ENCODE measurements around the gene ITSN1.
"Not testable (repeated sequence)": the region's sequence is repeated elsewhere in the genome, so short reads cannot be mapped to it uniquely, and the experiment has no call there.

ITSN1 gene

DNA sequence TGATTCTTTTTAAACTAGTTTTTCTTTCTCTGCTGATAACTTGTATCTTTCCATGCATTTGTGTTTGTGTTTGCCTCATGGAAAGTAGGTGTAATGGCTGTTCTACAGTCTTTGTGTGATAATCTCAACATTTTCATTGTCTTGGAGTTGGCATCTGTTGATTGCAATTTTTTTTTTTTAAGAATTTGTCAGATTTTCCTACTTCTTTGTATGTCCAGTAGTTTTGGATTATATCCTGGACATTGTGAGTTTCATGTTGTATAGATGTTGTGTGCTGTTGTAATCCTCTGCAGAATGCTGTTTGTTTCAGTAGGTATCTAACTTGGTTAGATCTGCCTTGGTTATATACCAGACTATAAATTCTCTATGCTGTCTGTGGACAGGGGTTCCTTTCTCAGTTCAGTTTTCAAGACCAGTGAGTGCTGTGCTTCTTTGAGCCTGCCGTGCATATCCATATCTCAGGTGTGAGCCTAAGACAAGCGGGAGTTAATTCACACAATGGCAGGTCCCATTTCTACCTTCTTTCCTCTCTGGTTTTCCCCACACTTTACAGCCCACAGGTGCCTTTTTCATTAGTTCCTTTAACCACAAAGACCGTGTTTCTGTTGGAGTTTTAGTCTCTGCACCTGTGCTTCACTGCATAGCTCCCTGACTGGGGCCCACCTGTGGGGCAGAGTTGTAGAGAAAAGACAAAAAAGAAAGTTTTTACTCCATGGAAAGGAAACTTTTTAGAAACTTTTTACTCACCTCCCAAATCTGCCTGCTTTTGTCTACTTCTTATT, 69.9 kb downstream of the ITSN1 start:
- in situ Hi-C loops (cut with MboI; ENCODE audit: low sequenced_read_pairs), result no loop called here

DNA sequence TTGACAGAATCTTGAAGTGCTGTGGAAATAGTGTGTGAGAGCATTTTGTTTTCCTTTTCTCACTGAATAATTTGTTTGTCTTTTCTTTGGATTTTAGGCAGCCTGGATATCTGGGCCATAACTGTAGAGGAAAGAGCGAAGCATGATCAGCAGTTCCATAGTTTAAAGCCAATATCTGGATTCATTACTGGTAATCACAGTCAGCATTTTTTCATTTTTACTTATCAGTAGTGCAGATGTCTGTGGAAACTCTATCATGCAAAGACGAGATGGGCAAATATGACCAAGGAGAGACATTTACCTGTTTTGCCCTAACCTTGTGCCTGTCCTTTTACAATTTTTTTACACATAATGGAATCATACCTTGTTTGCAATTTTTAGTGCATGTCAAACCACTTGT, 78.8 kb downstream of the ITSN1 start:
- in situ Hi-C loops (cut with MboI; ENCODE audit: low sequenced_read_pairs), result no loop called here

DNA sequence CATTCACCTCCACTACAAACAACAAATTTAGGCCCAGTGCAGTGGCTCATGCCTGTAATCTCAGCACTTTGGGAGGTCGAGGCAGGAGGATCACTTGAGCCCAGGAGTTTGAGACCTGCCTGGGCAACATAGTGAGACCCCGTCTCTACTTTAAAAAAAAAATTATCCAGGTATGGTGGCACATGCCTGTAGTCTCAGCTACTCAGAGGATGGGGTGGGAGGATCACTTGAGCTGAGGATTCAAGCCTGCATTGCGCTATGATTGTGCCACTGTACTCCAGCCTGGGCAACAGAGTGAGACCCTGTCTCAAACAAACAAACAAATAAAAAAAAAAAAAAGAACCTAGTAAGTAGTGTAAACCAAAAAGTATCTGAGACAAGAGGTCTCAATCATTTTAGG, 86.8 kb downstream of the ITSN1 start:
- in situ Hi-C loops (cut with MboI; ENCODE audit: low sequenced_read_pairs), result not testable (repeated sequence)

- in situ Hi-C loops (cut with MboI; ENCODE audit: low sequenced_read_pairs), result no loop called here
Measured at GRCh38 chr21:33729641-33730040, 87.3 kb downstream of the ITSN1 start.

DNA sequence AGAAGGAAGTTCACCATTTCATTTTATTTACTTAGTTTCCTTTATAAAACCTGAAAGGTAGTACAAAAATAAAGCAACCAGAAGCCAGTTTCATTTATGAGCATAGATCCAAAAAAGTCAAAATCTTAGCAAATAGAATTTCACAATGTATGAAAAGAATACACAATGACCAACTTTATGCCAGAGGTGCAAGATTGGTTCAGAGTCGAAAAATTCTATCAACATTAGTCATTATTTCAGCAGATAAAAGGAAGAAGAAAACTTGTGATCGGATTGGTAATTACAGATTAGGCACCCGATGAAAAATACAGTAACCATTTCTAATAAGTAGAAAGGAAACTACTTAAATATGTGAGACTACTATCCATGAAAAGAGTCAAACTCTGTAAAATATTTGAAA, 89.1 kb downstream of the ITSN1 start:
- in situ Hi-C loops (cut with MboI; ENCODE audit: low sequenced_read_pairs), result no loop called here

- in situ Hi-C loops (cut with MboI; ENCODE audit: low sequenced_read_pairs), result no loop called here
Measured at GRCh38 chr21:33732038-33732437, 89.7 kb downstream of the ITSN1 start.

DNA sequence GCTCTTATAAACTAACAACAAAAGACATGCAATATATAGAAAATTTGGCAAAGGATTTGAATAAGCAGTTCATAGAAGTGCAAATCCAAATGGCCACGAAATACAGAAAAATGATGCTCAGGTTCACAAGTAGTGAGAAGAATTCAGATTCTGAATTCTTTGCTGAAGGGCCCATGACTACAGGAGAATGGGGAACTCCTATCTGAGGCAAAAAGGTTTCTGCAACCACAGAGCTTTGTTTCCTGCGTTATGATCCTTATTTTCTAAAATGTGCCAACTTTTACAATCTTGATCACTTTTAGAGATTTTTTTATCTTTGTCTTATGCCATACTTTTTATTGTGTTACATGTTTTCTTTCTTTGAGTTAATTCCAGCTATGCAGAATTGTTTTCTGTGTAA, 91.3 kb downstream of the ITSN1 start:
- in situ Hi-C loops (cut with MboI; ENCODE audit: low sequenced_read_pairs), result no loop called here

DNA sequence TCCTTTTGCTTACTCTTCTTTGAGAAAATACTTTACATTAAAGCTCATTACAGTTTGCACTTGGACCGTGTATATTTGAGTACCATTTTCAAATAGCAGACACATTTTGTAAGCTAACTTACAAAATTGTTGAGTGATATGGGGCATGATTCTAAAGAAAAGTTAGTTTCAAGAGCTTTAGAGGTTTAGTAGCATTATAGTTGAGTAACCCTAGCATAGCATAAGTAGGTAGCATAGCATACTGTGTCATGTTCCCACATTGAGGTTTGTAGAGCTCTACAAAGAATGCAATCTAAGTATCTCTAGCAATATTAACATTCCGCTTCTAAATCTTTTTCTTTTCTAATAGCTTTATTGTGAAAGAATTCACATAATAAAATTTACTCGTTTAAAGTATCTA, 92.0 kb downstream of the ITSN1 start:
- in situ Hi-C loops (cut with MboI; ENCODE audit: low sequenced_read_pairs), result no loop called here

DNA sequence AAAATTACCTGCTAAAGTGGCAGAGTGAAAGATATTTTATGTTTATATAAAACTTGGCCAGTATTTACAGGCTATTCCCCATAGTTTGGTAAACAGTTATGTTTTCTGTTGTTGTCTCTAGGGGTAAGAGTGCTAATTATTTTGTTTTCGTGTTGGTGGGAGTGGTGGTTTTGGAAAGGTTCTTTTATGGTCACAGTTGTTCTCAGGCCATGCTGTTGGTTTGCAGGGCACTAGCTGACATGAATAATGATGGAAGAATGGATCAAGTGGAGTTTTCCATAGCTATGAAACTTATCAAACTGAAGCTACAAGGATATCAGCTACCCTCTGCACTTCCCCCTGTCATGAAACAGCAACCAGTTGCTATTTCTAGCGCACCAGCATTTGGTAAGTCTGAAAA, 92.5 kb downstream of the ITSN1 start:
- in situ Hi-C loops (cut with MboI; ENCODE audit: low sequenced_read_pairs), result no loop called here

GRCh38 chr21:33736569-33736968, 94.3 kb downstream of the ITSN1 start:
- in situ Hi-C loops (cut with MboI; ENCODE audit: low sequenced_read_pairs), result no loop called here

DNA sequence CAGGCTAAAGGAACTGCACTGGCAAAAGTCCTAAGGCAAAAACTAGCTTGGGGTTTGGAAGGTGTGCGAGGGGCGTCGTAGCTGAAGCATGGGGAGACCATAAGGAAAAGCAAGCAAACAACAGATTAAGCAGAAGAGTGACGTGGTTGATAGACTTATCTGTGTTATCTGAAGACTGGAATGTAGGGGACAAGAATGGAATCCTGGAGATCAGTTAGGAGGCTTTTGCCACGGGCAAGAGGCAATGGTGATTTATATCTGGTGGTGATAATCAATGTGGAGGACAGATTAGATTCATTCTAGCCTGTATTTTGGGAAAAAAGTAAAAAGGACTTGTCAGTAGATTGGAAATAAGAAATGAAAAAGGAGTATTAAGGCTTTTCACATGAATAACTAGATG, 97.4 kb downstream of the ITSN1 start:
- in situ Hi-C loops (cut with MboI; ENCODE audit: low sequenced_read_pairs), result no loop called here

DNA sequence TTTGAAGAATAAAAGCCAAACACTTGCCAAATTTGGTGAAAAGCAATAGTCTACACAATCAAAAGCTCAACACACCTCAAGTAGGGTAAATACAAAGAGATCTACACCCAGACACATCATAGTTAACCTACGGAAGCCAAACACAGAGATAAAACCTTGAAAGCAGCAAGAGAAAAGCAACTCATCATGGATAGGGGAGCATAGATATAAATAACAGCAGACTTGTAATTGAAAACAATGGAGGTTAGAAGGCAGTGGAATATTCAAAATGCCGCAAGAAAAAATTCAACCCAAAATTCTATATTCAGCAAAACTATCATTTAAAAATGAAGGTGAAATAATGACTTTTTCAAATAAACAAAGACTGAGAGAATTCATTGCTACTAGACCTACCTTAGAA, 105.1 kb downstream of the ITSN1 start:
- in situ Hi-C loops (cut with MboI; ENCODE audit: low sequenced_read_pairs), result no loop called here

DNA sequence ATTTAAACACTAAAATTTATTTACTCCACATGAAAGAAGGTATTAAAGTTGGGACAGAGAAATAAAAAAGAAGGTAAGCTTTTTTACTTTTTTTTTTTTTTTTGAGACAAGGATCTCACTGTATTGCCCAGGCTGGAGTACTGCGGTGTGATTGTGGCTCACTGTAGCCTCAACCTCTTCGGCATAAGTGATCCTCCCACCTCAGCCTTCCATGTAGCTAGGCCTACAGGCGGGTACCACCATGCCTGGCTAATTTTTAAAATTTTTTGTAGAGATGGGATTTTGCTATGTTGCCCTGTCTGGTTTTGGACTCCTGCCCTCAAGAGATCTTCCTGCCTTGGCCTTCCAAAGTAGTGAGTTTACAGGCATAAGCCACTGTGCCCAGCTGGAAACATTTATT, 106.6 kb downstream of the ITSN1 start:
- in situ Hi-C loops (cut with MboI; ENCODE audit: low sequenced_read_pairs), result no loop called here

DNA sequence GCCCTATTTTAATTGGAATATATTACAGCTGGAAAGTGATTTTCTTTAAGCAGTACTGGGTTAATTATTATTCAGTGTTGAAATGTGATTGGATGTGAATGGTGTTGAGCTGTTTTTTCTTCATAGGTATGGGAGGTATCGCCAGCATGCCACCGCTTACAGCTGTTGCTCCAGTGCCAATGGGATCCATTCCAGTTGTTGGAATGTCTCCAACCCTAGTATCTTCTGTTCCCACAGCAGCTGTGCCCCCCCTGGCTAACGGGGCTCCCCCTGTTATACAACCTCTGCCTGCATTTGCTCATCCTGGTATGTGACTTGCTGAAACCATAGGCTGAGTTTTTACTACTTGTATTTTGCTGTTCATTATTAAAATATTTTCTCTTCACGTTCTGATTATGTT, 107.7 kb downstream of the ITSN1 start:
- in situ Hi-C loops (cut with MboI; ENCODE audit: low sequenced_read_pairs), result no loop called here

GRCh38 chr21:33751120-33751519, 108.8 kb downstream of the ITSN1 start:
- in situ Hi-C loops (cut with MboI; ENCODE audit: low sequenced_read_pairs), result no loop called here

DNA sequence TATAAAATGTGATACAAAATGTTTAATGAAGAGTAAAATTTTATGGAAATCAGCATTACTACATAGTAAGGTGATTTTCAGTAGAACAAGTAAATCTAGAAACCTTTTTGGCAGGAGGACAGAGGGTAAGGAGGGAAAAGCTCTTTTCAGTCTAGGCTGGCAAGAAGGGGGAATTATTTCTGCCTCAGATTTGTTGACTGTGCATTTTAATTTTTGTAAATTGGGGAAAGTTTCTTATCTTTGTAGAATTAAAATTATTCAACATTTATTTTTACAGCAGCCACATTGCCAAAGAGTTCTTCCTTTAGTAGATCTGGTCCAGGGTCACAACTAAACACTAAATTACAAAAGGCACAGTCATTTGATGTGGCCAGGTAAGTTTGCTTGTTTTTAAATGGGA, 109.2 kb downstream of the ITSN1 start:
- in situ Hi-C loops (cut with MboI; ENCODE audit: low sequenced_read_pairs), result no loop called here

GRCh38 chr21:33752260-33752659, 110.0 kb downstream of the ITSN1 start:
- in situ Hi-C loops (cut with MboI; ENCODE audit: low sequenced_read_pairs), result no loop called here

DNA sequence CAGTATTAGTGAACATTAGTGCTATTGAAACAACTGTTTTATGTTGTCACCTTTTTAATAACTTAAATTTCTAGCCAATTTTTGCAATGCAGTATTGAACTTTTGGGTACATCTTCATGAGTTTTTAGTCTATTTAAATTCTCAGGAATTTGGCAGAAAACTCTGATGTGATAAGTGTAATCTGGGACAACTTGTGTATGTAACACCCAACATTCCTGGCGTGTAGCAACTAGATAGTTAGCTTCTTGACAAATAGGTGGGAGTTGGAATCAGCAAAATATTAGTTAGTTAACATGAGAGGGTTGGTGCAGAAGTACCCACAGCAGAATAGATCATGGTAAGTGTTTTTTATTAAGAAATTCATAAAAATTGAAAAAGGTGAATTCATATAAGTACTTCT, 111.6 kb downstream of the ITSN1 start:
- in situ Hi-C loops (cut with MboI; ENCODE audit: low sequenced_read_pairs), result no loop called here

GRCh38 chr21:33754481-33754880, 112.2 kb downstream of the ITSN1 start:
- in situ Hi-C loops (cut with MboI; ENCODE audit: low sequenced_read_pairs), result no loop called here

- in situ Hi-C loops (cut with MboI; ENCODE audit: low sequenced_read_pairs), result no loop called here
Measured at GRCh38 chr21:33755354-33755753, 113.1 kb downstream of the ITSN1 start.

DNA sequence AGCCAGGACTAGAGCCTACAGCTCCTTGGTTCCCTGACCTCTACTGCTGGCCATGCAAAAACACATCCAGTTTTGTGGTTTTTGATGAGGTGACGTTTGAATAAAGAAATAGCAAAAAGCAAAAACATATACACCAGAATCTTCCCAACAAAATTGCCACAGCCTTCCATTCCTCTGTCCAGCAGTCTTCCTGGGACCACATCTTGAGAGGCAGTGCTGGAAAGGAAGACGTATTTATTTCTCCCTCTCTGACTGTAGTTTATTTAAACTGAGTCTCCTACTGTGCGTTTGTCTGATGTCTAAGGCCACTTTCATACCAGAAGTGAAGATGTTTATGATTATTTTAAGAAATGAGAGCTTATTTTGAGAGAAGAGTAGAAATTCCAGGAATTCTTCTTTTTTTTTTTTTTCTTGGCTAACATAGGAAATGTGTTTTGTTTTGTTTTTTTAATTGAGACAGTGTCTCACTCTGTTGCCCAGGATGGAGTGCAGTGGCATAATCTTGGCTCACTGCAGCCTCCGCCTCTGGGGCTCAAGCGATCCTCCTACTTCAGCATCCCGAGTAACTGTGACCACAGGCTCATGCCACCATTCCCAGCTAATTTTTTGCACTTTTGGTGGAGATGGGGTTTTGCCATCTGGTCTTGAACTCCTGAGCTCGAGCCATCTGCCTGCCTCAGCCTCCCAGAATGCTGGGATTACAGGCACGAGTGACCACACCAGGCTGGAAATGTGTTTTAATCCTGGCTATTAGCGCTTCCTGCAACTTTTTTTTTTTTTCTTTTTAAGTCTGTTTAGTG, 118.5 kb downstream of the ITSN1 start:
- in situ Hi-C loops (cut with MboI; ENCODE audit: low sequenced_read_pairs), result no loop called here

DNA sequence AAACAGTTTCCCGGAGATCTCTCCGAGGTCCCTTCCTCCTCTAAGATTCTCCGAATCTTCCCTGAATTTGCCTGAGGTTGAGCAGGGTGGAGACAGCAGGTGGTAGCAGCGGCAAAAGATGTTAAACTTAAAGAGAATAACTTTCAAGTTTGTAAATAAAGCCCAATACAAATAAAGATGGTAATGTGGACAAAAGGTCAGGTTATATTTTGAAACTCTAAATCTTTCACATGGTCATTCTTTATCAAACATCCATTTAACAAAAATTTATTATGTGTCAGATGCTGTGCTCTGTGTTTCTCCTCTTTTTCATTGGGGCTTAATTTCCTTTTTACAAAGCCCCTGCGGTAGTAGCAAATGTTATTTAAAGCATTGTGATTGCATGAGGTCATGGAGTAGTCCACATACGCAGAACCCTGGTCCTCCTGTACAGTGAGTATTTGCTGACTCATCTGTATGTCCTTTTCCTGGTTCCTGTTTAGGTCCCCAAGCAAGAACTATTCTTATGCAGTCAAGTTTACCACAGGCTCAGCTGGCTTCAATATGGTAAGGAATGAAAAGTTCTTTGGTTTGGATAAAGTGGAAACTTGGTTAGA, 119.2 kb downstream of the ITSN1 start:
- in situ Hi-C loops (cut with MboI; ENCODE audit: low sequenced_read_pairs), result no loop called here
